Keratinocyte (primary cell): ENCODE results near the gene HUS1B. TPM values are rescaled to one million over a fixed set of nuclear protein-coding genes. Genes with fewer than 3 reads are reported as not detected.

Experiments used
- DNase-seq: peaks from one replicate; pipeline ENCODE4 v3.0.0-alpha.2; 2011; ENCODE audit warnings: low read depth, missing footprints, low spot score
- FAIRE-seq: peaks from 2 replicates; lab custom pipeline; 2011; peaks lifted over from hg19 to GRCh38; lab: Jason Lieb, UNC
- H2AFZ ChIP-seq: 2 replicates; pipeline ENCODE4 v1.6.0; 2012; ENCODE audit warnings: low read length, control low read depth, inconsistent platforms; ENCODE audit not compliant: control insufficient read depth
- H3K27ac ChIP-seq: 2 replicates; pipeline ENCODE4 v1.5.1; 2011; ENCODE audit warnings: low read length; ENCODE audit not compliant: control insufficient read depth, insufficient read depth
- H3K27me3 ChIP-seq: 3 replicates; pipeline ENCODE4 v1.6.0; 2011; ENCODE audit warnings: low read length; ENCODE audit not compliant: control insufficient read depth, insufficient read depth; ENCODE audit errors: extremely low read depth
- H3K36me3 ChIP-seq, 2 experiments: 2 replicates in 1 of 2; 3 replicates in 1 of 2; pipeline ENCODE4 v1.5.1; 2011; ENCODE audit warnings: low read length in 2 of 2, mild to moderate bottlenecking in 1 of 2; ENCODE audit not compliant: control insufficient read depth in 2 of 2, insufficient read depth in 2 of 2; ENCODE audit errors: extremely low read depth in 1 of 2
- H3K4me1 ChIP-seq: 3 replicates; pipeline ENCODE4 v1.5.1; 2011; ENCODE audit warnings: low read length; ENCODE audit not compliant: control insufficient read depth, insufficient read depth; ENCODE audit errors: extremely low read depth
- H3K4me2 ChIP-seq: 3 replicates; pipeline ENCODE4 v1.6.0; 2011; ENCODE audit warnings: low read depth, low read length; ENCODE audit not compliant: control insufficient read depth, insufficient read depth; ENCODE audit errors: extremely low read depth
- H3K4me3 ChIP-seq, 3 experiments: fragments of 200-600 bp in 1 of 3; sonication (generic) in 1 of 3; 2 replicates in 2 of 3; 3 replicates in 1 of 3; pipeline ENCODE4 v1.5.1; 2011 to 2016; ENCODE audit warnings: low read length in 3 of 3, mild to moderate bottlenecking in 3 of 3, control low read depth in 2 of 3, inconsistent platforms in 1 of 3, low read depth in 1 of 3, mixed read lengths in 1 of 3, mixed run types in 1 of 3, moderate library complexity in 1 of 3; ENCODE audit not compliant: control insufficient read depth in 2 of 3, insufficient read depth in 2 of 3; ENCODE audit errors: extremely low read depth in 1 of 3
- H3K79me2 ChIP-seq: 2 replicates; pipeline ENCODE4 v1.6.0; 2012; ENCODE audit warnings: low read length; ENCODE audit not compliant: control insufficient read depth, insufficient read depth
- H3K9ac ChIP-seq: 3 replicates; pipeline ENCODE4 v1.6.0; 2011; ENCODE audit warnings: low read length; ENCODE audit not compliant: control insufficient read depth, insufficient read depth; ENCODE audit errors: extremely low read depth
- H3K9me1 ChIP-seq: 3 replicates; pipeline ENCODE4 v1.6.0; 2011; ENCODE audit warnings: low read length; ENCODE audit not compliant: control insufficient read depth, insufficient read depth; ENCODE audit errors: extremely low read depth
- H3K9me3 ChIP-seq: 2 replicates; pipeline ENCODE4 v1.5.1; 2012; ENCODE audit warnings: low read depth, low read length; ENCODE audit not compliant: control insufficient read depth
- H4K20me1 ChIP-seq: 3 replicates; pipeline ENCODE4 v1.6.0; 2011; ENCODE audit warnings: low read length; ENCODE audit not compliant: control insufficient read depth, insufficient read depth; ENCODE audit errors: extremely low read depth
- CTCF ChIP-seq, 3 experiments: IDR thresholded peaks in 1 of 3; conservative IDR thresholded peaks in 1 of 3; optimal IDR thresholded peaks in 1 of 3; 2 replicates in 2 of 3; 3 replicates in 1 of 3; pipeline versions ENCODE3 to v1.5.1; 2011; ENCODE audit warnings: low read length in 3 of 3, mild to moderate bottlenecking in 3 of 3, moderate library complexity in 2 of 3, control low read depth in 1 of 3, inconsistent platforms in 1 of 3; ENCODE audit not compliant: insufficient read depth in 2 of 3; ENCODE audit errors: extremely low read depth in 1 of 3
- EZH2 ChIP-seq: IDR thresholded peaks from one replicate; pipeline ENCODE4 v1.6.1; 2012; ENCODE audit warnings: inconsistent platforms, mild to moderate bottlenecking, low read length, moderate library complexity
- dilution Hi-C: fragments of 300-500 bp; cut with MboI; formaldehyde crosslinking; loops from one replicate; pipeline ENCODE4 v1.7.0; 2020; ENCODE audit warnings: low sequenced_read_pairs; ENCODE audit not compliant: extremely low pct_ligation_motif_present
- polyA plus RNA-seq, 5 experiments: library from polyadenylated mRNA; depleted of rRNA in 3 of 5; stranded (reverse) in 3 of 5; stranded (forward) in 1 of 5; unstranded in 1 of 5; fragments of >200 nt; gene quantifications; 1 replicate in 1 of 5; 2 replicates in 3 of 5; 3 replicates in 1 of 5; pipeline versions ENCODE4 v1.2.1 to v1.2.3, GENCODE V29; 2011 to 2012; ENCODE audit warnings: missing spikeins in 2 of 5, low read depth in 1 of 5, low replicate concordance in 1 of 5

HUS1B gene
- polyA plus RNA-seq, 1 donor (not counting 4 experiments of a cell fraction or from before 2014, with no cell fraction given) = 0.13 TPM

- FAIRE-seq = no peak
- H3K36me3 ChIP-seq = no peaks in the 10 kb centered on the region
- H3K27ac ChIP-seq = no peak overlapping the region
- TF ChIP-seq EZH2 = no peak
- TF ChIP-seq CTCF (optimal IDR thresholded peaks at IDR 0.05 in 1 of 3, IDR thresholded peaks at IDR 0.05 in 1 of 3, conservative IDR thresholded peaks at IDR 0.05 in 1 of 3; ENCODE audit: extremely low read depth in 1 of 3, insufficient read depth in 2 of 3, low read length in 3 of 3) = no peak
- dilution Hi-C loops = no loop called here
- no peak for DNase-seq
- no peak overlapping the region for H3K4me3 ChIP-seq
- H3K9me3 ChIP-seq = no peaks in the 10 kb centered on the region
- H3K27me3 ChIP-seq = no peaks in the 10 kb centered on the region
- H3K79me2 ChIP-seq = no peaks in the 10 kb centered on the region
- H4K20me1 ChIP-seq = no peaks in the 10 kb centered on the region
- no peaks in the 10 kb centered on the region for H3K4me1 ChIP-seq
- H3K9me1 ChIP-seq = no peaks in the 10 kb centered on the region
- no peak overlapping the region for H2AFZ ChIP-seq
- no peak overlapping the region for H3K9ac ChIP-seq
- H3K4me2 ChIP-seq = no peak overlapping the region
These were observed 44.3 kb upstream of the HUS1B start for GRCh38 chr6:701215-701614.

GRCh38 chr6:700490-700889 lies 43.6 kb upstream of the HUS1B start:
- no peak overlapping the region for H2AFZ ChIP-seq
- no peaks in the 10 kb centered on the region for H4K20me1 ChIP-seq
- DNase-seq (no peak), FAIRE-seq (no peak)
- dilution Hi-C loops = no loop called here
- H3K27ac ChIP-seq = no peak overlapping the region
- no peaks in the 10 kb centered on the region for H3K27me3 ChIP-seq
- no peaks in the 10 kb centered on the region for H3K9me3 ChIP-seq
- H3K4me2 ChIP-seq = no peak overlapping the region
- H3K36me3 ChIP-seq = no peaks in the 10 kb centered on the region
- H3K4me3 ChIP-seq = no peak overlapping the region
- no peaks in the 10 kb centered on the region for H3K9me1 ChIP-seq
- TF ChIP-seq EZH2 (no peak), CTCF (optimal IDR thresholded peaks at IDR 0.05 in 1 of 3, IDR thresholded peaks at IDR 0.05 in 1 of 3, conservative IDR thresholded peaks at IDR 0.05 in 1 of 3; ENCODE audit: extremely low read depth in 1 of 3, insufficient read depth in 2 of 3, low read length in 3 of 3) (no peak)
- no peaks in the 10 kb centered on the region for H3K4me1 ChIP-seq
- H3K79me2 ChIP-seq = no peaks in the 10 kb centered on the region
- no peak overlapping the region for H3K9ac ChIP-seq
